HG02852 (cell line): ENCODE results near the gene MARCHF3.
"Not testable (repeated sequence)": the region's sequence is repeated elsewhere in the genome, so short reads cannot be mapped to it uniquely, and the experiment has no call there.

Experiments
- ATAC-seq: cut with Tn5 transposase; IDR thresholded peaks from one replicate; pipeline ENCODE4 v1.9.1; 2021; ENCODE audit warnings: mild to moderate bottlenecking, moderate library complexity; ENCODE audit not compliant: unreplicated experiment

The MARCHF3 gene

DNA sequence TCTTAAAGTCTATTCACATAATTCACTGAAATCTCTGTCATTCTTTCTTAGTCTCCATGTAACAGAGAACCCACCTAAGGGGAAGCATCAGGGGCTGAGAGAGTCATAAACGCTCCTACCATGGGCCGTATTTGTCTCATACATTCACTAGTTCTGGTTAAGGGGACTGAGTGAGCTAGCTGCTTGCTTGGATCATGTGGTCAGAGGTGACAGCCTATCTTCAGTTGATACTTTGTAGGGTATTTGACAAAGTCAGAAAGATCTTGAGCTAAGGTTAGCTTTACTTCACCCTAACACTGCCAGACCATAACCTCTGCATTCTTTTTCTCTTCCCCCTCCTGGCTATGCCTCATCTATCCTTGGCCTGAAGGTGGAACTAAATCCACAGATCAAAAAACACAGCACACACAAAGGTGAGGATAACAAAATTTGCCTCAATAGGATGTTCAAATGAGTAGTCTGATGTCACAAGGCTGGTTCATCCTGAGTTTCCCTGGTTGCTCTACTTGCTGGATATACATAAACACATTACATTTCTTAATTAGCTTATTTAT lies 66.5 kb downstream of the MARCHF3 start:
- ATAC-seq, result no peak

DNA sequence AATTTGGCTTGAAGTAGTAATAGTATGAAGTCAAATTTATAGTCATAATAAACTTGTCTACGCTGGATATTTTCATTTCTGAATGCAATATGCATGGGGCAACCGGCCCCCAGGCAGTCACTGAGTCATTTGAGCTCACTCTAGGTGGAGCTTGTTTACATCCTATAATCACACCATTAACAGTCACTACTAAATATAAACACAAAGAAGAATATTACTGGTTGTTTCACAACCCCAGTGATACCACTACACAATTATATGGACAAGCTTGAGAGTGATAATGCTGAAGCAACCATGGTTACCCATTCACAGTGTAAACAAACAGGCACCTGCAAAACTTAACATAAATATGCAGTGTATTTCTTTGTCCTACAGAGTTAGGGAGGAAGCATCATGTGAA lies 68.7 kb downstream of the MARCHF3 start:
- ATAC-seq, result no peak

DNA sequence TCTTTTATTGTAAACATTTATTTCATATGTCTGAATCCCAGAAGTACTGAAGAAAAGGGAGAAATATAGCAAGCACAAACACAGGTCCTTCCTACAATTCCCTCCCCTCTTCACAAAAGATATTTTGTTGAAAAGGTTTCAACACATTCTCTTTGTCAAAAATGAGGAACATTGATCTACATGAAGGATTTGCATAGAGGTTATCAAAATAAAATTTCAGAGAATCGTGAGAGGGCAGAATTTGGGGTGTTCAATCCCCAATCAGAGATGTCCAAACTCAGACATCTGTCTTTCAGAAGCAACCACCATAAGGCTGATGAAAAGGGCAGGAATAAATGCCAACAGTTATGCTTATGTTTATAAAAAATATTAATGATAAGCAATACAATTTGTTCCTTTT lies 69.2 kb downstream of the MARCHF3 start:
- no peak for ATAC-seq

DNA sequence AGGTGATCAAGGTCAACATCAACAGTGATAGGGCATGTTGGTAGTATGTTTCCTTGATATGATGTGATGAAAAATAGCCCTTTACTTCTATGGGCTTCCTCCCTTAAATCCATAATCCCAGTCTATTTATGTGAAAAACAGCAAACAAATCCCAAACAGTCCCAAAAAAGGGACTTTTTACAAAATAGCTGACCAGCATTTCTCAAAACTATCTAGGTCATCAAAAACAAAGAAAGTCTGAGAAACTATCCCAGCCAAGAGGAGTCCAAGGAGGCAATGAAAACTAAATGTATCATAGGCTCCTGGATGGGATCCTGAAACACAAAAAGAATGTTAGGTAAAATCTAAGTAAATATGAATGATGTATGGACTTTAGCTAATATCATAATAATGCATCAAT lies 71.2 kb downstream of the MARCHF3 start:
- ATAC-seq, result no peak

DNA sequence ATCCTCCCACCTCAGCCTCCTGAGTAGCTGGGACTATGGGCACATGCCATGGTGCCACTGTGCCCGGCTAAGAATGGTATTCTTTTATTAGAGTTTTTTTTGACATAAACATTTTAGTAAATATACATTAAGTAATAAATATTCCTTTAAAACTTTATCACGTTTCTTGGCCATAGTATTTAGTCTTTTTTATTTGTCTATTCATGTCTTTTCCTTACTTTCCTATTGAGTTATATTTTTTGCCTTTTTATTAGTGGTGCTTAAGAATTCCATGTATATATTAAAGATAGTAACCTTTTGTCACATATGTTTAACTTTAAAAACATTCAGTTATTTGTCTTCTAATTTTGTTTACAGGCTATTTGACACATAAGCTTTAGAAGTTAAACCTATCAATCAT lies 73.4 kb downstream of the MARCHF3 start:
- ATAC-seq, result no peak

DNA sequence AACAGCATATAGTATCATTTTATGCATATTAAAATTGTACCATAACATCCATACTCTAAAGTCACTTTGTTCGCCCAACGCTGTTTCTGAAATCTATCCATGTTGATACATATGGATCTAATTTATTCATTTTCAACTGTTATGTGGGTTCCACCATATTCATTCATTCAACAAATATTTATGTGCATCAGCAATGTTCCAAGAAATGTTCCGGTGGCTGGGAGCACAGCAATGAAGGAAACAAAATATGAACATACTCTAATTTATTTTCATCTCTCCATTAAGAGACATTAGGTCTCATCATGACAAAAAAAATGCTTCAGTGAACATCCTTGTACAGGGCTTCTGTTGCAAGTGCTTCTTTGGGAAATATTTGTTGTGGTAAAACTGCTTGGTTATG lies 75.4 kb downstream of the MARCHF3 start:
- no peak for ATAC-seq

DNA sequence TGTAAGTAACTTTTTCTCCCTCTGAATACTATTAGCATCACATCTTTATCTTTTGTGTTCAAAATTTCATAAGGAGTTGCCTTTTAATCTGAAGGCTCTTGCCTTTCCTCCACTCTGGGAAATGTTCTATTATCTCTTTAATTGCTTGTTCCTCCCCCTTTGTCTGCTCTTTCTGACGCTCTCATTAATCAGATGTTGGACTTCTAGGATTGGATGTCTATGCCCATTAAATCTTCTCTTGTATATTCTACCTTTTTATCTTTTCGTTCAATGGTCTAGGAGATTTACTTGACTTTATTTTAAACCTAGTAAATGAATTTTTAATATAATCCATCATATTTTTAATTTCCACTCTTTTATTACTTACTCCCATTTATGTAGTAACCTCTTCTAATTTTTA lies 76.7 kb downstream of the MARCHF3 start:
- ATAC-seq, result no peak

DNA sequence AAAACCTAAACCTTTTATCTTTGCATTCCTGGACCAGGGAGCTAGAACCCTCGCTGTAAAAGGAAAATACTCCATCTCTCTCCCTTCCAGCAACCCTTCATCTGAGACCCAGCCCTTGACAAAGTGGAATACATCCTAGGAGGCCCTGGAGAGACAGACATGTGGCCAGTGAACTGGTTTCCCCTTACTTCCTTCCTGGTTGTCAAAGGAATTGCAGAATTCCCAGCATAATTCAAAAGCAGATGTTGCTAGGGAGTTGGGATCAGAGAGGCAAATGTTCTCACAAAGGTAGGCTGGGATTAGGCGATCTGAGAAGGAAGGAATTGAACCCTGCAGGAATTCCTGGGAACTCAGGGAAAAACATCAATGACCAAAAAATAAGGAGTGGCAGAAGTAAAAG lies 80.9 kb downstream of the MARCHF3 start:
- no peak for ATAC-seq

DNA sequence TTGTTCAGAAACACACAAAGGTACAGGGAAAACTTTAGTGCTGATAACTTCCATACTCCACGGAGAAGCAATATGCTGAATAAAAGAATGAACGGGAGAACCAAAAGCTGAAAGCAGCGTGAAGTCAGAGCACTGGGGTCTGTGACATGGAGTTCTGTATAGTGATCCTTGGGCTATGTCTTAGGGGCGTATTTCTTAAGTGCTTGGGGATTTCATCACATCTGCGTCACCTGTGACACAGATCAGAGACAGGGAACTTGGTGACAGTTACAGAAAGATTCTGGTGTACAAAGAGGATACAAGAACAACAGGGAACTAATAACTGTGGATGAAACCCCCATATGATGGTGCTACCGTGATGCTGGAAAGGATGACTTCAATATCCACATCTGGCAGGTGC lies 81.9 kb downstream of the MARCHF3 start:
- ATAC-seq, result no peak

DNA sequence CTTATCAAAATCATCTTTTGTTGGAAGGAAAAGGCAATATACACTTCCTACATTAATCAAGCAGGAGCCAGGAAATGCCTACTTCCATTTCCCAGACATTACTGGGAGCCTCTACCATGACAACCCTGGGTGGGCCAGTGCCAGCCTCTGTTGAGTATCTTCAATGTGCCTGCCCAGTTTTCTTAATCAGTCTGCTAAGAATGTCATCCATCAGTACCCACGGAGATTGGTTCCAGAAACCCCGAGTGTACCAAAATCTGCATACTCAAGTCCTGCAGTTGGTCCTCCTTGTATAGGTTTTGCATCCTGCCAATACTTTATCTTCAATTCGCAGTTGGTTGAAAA lies 82.4 kb downstream of the MARCHF3 start:
- ATAC-seq, result no peak

DNA sequence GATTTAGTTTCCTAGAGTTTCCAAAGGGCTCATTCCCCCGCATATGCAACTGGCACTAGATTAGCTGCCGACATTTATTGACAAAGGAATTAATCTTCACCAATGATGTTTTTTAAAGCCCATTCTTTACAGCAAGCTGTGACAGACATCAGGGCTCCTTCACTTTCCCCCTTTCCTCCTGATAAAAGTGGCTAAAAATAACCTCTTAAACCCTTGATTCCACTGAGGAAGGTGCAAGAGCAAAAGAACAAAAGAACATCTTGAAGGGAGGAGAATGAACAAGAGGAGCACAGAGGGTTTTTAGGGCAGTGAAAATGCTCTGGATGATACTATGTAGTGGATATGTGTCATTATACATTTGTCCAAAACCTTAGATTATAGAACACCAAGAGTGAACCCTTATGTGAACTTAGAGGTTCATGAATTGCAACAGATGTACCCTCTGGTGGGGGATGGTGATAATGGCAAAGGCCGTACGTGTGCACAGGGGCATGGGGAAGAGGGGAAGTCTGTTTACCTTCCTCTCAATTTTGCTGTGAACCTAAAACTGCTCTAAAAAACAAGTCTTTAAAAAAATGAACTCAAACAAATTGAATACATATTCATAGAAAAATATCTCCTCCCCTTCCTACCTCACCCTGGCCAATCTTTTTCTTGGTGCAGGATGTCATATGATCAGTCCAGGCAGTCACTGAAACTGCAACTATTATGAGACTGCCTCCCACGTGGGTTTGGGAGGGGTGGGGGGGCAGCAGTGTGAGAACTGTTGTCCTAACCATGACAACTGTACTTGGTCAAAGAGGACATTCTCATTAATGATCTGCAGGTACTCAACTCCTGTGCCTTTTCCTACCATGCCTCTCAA lies 83.0 kb downstream of the MARCHF3 start:
- ATAC-seq, result no peak

DNA sequence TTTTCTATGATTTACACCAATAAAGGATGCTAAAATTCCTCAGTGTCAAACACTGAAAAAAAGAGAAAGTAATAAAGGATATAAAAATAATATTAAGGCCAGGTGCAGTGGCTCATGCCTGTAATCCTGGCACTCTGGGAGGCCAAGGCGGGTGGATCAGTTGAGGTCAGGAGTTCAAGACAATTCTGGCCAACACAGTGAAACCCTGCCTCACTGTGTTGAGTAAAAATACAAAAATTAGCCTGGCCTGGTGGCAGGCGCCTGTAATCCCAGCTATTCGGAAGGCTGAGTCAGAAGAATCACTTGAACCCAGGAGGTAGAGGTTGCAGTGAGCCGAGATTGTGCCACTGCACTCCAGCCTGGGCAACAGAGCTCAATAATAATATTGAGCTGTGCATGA lies 87.5 kb downstream of the MARCHF3 start:
- not testable (repeated sequence) for ATAC-seq

DNA sequence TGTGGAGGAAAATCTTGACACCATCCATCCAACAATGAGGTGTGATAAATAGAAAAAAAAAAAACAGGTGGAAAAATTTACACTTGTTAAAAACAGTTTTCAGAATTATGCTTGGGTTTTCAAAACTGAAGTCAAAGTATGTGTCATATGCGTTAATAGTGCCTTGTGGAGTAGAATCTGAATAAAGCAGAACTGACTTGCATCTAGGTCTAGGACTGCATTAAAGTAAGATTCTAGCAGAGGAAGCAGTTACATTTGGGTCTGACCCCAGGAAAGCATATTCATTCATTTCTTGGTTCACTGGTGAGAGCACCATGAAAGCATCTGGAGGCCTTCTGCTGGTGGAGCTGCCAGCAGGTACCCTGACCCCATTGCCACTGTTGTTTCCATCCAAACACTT lies 89.0 kb downstream of the MARCHF3 start:
- ATAC-seq, result no peak

DNA sequence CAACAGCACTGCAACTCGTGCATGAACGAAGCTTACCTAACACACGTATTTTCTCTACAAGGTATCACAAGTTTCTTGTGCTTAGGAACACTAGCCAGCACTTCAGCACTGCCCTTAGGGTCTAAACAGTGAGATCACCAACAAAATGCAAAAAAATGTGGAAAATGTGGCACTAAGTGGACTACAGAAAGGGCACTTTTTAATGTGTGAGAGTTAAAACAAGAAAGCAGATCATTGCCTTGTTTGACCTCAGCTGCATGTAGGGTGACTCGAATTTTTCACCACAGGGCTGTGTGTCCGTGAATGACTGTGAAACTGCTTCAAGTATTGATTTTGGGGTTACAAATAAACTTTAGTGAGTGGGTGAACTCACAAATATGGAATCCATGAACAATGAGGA lies 90.5 kb downstream of the MARCHF3 start:
- no peak for ATAC-seq

DNA sequence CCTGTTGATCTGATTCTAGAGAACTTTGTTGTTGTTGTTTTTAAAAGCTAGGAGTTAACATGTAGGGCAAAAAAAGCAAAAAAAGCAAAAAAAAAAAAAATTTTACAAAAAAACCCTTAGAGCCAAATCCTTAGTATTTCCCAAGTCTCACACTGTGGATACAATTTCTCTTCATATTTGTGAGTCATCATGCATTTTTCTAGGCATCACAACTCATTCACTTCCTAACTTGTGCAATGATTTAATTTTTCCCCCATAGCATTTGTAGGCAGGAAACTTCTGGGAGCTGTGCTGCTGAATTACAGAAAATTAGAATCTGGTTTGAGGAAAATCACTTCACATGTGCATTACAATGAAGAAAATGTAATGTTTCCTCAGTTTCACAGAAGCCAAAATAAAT lies 91.9 kb downstream of the MARCHF3 start:
- ATAC-seq, result no peak

DNA sequence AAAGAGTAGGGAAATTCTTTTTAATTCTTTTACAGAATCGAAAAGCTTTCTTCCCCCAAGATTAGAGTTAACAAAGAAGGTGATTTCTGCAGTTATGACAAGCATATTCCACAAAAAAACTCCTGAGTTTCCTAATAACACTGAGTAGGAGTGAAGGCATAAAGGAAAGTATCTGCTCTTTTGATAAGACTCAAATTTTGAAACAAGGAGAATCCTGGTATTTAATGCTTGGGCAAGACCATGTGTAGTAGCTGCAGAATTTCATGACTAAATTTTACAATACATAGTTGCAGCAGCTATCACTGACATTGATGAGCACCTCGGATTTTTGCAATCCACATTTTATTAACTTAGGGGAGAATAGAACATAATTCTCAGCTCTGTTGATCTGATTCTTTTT lies 92.6 kb downstream of the MARCHF3 start:
- no peak for ATAC-seq

DNA sequence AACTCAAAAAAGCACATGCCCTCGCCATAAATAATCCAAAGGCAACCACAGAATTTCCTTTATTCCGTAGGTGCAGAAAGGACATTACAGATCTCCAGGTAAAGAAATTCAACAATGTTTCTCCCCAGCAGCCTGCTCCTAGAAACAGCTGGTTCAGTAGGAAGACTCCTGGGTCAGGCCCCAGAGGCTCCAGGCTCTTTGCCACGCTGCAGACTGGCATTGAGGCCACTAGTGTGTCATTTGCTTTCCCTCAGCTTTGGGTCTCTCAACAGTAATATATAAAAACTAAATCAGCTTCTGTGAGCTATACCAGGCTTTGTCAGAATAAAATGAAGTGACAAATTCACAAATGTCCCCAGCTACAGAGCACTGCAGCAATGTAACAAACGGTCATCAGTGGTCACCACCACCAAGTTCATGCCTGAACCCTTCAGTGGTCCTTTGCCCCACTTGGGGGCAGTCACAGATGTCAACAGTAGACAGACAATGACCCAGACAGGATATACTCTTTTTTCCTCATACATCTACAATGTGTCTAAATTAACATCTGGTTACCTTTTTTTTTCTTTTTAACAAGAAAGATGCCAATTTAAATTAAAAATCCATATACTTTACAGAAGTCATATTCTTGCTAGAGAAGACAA lies 93.5 kb downstream of the MARCHF3 start:
- no peak for ATAC-seq

DNA sequence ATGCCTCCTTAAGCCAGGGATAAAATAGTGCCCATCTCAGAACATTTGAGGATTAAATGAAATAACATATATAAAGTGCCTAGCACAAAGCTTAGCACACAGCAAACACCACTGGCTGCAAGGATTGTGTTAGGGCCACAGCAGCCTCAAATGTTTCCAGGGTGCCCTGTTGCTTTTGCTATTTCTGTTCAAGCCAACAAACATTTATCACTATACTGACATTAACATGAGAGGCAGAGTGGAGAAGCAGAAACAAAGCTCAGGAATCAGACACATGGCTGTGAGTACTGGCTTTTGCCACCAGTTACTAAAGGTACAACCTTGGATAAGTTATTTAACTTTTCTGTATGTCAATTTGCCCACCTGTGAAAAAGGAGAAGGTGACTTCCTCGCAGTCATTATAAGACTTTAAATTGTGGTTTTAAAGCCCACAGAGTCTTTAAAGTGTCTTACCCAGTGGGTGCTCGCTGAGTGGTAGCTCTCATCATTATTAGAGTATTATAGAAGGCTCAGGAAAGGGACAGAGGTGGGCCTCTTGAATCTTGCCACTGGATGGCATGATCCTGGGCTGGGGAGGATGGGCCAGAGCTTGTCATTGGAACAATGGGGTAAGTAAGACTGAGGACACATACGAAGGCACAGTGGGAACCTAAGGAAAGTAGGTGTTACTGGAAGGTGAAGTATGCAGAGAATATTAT lies 98.2 kb downstream of the MARCHF3 start:
- no peak for ATAC-seq

DNA sequence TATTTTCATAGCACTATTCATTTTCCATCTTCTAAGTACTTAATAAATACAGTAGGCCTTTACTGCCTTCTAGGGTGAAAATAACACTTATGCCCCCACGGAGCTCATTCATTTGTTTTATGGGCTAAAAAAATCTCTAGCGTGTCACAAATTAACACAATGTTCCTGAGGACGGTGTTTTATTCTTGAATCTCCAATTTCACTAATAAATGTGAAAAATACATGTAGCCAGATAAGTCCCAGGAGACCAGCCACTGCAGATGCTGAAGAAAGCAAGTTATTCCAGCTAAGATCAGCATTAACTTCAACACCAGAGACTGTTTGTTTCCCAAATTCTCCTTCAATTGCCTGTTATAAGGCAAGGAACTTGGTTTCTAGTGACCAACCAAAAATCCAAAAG lies 102.3 kb downstream of the MARCHF3 start:
- no peak for ATAC-seq

DNA sequence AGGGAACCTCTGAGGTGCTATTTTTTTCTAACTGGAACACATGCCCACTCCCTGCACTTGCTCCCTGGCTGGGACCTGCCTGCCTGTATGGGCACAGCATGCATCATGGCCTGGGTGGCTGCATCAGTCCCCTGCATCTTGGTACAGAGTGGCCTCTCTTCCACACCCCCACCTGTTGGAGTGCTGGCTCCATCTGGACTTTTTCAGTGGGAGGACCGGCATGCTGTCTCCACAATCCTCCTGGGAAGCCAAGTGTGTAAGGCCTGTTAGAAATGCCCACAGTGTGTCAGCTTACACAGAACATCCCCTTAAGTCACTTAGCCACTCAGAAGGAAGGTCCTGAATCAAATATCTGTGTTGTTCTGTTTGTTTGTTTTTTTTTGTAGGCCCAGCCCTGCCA lies 102.9 kb downstream of the MARCHF3 start:
- no peak for ATAC-seq

DNA sequence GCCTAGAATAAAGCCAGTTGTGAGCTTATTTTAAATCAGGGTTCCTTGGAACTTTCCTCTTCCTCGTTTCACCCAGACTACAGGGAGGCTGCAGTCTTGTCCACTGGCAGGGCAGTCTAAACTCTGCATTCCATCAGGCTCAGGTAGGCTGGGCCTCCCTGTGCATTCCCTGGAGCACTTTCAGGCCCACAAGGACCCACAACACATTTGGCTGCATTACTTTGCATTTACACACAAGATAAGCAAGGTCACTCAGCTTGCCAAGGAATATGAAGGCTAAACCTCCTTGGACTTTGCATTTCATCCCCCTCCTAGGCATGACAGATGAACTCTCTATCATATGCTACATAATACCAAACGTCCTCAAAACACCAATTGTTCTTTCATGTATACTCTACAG lies 104.2 kb downstream of the MARCHF3 start:
- ATAC-seq, result no peak

DNA sequence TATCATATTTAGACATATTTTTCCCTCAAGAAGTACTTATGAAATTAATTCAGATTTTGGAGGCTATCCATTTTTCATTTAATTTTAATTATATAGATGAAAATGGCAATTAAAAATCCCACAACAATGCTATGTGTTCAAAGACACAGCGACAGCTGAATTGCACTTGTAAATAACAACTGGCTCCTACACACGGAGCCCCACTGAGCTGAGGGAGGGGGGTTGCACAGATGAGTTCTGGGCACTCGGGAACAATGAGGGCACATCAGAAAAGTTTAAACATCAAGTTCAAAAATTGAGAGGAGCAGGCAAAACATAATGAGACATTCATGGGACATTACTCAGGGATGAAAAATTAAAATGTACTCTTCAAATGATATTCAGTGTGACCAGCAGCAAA lies 104.9 kb downstream of the MARCHF3 start:
- no peak for ATAC-seq
